HG03280 (cell line): ENCODE measurements around the gene VWDE.
"Not testable (repeated sequence)": the region's sequence is repeated elsewhere in the genome, so short reads cannot be mapped to it uniquely, and the experiment has no call there.

Source experiments
- ATAC-seq: cut with Tn5 transposase; IDR thresholded peaks from one replicate; pipeline ENCODE4 v1.9.1; 2021; ENCODE audit warnings: mild to moderate bottlenecking, moderate library complexity; ENCODE audit not compliant: unreplicated experiment

Gene VWDE

DNA sequence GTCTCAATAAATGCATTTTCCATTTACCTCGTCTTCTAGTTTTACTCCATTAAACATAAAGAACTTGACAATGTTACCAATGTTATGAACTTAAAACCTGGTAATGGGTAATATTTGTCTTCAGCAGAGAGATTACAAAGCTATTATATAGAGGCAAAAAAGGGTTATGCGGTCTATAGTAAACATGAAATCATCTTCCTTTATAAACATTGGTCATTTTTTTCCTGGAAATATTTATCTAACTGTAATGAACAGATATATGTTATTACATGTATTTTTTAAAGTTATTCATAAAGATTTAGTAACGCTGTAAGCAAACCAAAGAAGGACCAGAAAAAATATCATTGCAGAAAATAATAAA is 1.3 kb downstream of the VWDE start:
- ATAC-seq, result no peak

DNA sequence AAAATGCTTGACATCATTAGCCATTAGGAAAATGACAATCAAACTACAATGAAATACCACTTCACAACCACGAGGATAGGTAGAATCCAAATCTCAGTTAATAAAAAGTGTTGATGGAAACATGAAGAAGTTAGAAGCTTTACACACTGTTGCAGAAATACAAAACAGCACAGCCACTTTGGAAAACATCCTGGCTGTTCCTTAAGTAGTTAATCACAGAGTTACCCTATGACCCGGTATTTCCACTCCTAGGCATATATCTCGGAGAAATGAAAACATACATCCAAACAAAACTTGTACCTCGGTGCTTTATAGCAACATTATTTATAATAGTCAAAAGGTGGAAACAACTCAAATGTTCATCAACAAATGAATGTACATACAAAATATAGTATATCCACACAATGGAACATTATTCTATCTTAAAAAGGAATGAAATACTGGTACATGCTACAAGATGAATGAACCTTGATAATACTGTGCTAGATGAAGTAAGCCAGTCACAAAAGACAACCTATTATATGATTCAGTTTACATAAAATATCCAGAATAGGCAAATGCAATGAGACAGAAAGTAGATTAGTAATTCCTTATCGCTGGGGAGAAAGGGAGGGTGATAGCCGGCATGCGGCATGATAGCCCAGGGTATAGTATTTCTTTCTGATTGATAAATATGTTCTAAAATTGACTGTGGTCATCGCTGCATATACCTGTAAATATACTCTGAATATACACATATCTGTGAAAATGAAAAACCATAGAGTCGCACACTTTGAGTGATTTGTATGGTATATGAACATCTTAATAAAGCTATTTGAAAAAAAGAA is 1.9 kb downstream of the VWDE start:
- no peak for ATAC-seq

DNA sequence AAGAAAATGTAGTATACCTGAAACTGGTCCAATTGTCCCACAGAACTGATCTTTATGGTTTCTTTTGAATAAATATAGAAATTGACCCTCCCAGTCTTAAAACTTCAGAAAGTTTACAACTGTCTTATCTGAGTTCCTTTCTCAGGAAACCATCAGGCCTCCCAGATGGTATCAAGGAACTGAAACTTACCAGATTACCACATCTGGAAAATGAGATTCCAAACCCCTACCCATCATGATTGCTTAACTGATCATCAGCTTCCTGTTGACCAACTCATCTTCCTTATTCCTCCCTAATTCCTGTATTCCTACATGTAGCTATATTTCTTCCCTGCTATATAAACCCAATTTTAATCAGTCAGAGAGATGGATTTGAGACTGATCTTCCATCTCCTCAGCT is 5.5 kb downstream of the VWDE start:
- no peak for ATAC-seq

DNA sequence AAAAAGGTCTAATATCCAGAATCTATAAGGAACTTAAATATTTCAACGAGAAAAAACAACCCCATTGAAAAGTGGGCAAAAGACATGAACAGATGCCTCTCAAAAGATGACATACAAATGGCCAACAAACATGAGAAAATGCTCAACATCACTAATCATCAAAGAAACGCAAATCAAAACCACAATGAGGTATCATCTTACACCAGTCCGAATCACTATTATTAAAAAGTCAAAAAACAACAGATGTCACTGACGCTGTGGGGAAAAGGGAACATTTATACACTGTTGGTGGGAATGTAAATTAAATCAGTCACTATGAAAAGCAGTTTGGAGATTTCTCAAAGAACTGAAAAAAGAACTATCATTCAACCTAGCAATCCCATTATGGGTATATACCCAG is 6.0 kb downstream of the VWDE start:
- ATAC-seq, result no peak

DNA sequence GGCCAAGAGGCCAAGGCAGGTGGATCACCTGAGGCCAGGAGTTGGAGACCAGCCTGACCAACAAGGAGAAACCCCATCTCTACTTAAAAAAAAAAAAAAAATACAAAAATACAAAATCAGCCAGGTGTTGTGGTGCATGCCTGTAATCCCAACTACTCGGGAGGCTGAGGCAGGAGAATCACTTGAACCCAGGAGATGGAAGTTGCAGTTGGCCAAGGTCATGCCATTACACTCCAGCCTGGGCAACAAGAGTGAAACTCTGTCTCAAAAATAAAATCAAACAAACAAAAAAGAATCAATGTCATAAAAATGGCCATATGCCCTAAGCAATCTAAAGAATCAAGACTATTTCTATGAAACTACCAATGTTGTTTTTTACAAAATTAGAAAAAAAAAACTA is 7.0 kb downstream of the VWDE start:
- ATAC-seq, result not testable (repeated sequence)

DNA sequence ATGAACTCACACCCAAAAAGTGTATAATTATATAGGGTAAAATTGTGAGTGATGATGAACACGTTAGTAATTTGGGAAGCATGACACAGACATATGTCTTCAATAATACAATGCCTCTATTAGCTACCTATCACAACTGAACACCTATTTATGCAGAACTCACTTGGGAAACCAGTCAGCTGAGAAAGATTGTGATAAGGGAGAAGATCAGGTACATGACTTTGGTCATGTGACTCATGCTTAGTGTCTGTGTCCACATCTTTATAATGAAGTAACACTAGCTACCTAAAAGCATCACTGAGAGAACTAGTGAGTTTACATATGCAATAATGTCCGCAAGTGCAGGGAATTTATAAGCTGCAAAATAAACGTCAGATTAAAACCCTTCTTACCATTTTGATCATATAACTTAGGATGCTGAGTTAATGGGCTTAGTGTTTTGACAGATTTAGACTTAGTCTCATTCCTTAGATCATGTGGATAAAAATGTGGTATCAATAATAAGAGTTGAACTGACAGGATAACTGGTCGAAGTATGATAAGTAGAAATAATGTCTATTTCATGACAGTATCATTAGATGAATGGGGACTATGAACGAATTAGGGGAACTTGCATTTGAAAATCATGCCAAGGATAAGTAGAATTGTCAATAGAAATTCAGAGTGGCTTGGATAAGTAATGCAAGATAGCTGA is 11.6 kb downstream of the VWDE start:
- no peak for ATAC-seq

DNA sequence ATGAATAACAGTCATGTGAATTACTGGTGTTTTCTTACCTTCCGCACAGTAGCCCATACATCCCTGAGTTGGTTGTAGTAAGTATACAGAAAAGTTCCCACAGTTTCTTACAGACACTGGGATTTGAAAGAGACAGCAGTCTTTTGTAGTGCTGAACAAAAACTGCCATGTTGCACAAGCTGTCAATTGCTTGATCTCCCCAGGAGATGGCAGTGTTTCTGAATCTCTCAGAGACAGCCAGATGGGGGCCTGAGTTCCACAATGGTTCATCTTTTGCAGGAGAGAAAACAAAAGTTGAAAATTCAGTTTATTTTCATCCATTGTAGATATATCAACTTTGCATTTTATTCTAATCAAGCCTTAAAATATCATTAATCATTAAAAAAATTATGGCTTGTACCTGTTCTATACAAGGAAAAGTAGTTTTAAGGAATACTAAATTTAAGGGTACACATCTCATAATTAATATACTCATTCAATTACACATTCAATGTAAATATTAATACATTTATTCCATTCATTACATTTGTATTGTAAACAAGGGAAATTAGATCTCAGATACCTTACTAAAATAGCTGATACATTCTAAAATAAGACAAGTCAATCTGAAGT is 14.5 kb downstream of the VWDE start:
- peak; percentile 96 for ATAC-seq

DNA sequence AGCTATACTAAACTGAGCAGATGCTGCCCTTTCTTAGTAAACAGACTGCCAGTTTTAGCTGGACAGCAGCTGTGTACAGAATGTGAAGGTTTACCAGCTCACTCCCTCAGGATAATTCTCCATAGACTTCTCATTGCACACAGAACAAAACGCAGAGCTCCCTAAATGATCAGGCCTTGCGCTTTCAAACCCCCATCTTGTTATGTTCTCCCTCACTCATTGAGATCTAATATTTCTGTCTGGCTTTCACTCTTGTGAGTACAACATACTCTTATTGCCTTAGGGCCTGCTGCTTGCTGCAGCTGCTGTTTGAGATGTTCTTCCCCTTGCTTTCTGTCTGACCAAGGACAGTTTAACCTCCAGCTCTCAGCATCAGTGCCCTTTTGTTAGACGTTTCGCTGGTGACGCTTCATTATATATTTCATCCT is 17.3 kb downstream of the VWDE start:
- ATAC-seq, result no peak

DNA sequence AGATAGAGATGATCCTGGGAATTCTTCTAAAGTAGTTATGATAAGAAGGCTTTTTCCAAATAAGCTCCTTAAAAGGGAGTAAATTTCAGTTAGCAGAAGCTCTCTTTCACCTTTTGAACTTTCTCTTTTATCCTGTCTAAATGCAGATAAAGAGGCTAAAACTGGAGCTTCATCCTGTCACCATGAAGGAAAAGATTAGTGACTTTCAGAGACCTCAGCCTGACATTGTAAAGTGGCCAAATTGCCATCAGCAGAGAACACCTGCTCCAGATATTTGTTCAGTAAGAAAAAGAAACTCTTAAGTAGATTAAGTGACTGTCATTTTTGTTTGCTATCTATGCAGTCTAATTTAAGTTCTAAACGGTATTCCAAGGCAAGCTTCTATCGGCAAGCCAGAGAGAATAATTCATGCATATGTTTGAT is 18.3 kb downstream of the VWDE start:
- no peak for ATAC-seq

DNA sequence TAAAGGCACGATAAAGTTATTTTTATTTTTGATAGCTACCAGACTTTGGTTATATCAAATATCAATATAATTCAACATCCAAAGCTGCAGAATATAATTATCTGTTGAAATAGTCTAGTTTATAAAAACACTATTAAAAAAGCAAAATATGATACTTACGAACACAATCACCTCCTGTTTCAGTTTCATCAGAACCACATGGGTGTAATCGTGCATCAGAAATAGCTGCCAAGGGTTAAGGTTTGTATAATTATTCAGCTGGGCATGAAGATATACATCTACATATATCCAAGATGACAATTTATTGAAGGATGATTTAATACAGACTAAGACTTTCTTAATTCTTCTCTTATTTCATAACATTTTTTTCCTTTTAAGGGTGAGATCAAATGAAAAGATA is 20.3 kb downstream of the VWDE start:
- ATAC-seq, result no peak

DNA sequence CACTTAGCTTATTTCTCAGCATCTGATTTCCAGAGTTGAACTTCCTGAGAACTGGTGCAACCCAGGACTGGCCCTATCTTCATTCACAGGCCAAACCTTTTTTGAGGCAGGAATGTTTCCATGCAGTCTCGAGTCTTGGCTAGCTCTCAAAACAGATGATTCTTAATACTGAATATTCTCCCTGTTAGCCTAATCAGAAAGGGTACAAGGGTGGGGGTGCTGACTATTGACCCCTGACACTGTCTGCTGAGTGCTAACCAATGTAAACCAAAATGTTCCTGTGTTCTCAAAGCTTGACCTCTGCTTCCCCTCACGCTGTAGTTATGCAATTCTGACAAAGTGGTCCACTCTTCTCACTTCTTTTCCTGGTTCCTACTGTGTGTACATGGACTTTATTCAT is 25.3 kb downstream of the VWDE start:
- no peak for ATAC-seq

DNA sequence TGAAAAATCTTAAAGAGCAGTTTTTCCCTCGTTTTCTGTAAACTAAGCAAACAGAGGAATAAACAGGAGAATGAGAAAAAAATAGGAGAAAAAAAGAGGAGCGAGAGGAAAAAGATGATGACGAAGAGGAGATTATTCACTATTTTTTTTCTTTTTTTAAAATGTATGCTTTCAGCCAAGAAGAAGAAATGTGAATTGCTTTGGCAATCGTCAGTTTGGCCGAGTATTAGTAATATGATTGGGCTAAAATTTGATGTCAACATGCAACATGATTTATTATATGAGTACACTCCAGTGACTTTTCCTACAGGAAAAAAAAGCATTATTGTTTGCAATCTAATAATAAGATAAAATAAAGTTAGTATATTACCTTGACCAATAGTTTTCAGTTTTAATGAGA is 26.3 kb downstream of the VWDE start:
- ATAC-seq, result no peak

DNA sequence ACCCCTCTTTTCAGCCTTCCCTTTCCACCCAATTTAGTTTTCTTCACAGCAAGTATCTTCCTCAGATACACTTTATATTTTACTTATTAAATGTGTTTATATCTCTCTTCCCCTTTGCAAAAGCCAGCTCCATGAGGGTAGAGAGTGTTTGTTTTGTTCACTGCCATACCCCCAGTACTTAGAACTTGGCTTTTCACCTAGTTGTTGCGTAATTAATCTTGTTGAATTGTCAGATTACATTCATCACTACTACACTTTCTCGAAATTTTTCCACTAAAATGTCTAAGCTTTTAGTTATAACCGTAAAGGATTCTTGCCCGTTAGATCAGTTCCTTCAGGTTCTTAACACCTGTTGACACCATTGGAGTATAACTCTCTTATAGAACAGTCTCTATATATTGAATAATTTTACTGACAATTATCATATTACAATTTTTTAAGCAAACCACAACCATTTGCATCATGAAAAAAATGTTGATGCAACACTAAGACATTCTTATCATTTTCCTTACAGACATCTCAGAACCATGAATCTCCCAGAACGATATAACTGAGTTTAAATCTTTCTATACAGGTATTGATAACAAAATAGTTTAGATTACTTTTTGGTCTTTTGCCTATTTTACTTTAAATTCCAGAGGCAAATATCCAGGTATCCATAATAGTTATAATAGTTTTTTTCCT is 29.9 kb downstream of the VWDE start:
- no peak for ATAC-seq

DNA sequence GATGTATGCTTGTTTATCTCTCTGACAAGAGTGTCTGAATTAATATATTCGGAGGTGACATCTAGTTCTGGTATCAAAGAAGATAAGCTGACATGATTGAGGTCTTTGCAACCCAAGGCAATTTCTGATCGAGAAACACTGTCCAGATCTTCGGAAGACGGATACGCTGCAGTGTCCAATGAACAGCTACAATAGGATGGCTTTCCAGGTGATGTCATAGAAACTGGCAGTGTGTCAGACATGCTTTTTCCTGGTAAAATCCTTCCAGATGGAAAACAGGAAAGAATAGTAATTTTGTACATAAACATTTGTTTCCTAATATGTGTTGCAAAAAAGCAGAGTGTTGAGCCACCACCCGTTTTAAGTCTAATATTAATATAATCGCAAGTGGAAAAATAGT is 33.4 kb downstream of the VWDE start:
- no peak for ATAC-seq

DNA sequence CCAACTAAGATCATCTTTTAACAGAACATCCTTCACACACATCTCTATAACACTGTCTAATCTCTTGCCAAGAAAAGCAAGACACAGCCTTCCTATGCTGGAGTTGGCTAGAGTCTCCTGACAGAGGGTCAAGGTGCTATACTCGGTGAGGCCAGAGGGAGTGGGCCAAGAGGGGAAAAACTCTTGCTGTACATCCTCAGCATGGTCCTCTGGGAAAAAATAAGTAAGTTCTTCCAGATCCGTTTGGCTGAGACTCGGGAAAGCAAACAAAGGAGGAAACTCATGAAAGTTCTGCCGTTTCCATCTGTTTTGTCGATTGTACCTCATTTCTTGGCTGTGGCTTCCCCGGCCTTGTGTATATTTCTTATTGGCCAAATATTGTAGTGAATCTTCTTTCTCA is 33.9 kb downstream of the VWDE start:
- ATAC-seq, result no peak

DNA sequence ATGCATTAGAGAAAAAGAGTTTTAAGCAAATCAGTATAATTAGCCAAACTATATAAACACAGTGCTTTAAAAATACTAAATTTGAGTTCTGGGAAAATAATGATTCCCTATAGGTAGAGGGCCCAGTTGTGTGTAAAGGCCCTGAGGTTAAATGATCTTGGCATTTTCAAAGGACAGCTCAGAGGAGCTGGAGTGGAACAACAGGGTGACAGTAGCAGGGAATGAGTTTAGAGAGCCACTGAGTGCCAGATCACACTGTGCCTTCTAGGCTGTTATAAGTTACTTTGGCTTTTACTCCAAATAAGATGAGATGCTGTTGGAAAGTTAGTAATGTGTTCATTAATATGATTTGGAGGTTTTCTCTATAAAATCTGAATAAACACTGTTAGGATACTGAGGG is 34.6 kb downstream of the VWDE start:
- ATAC-seq, result no peak

DNA sequence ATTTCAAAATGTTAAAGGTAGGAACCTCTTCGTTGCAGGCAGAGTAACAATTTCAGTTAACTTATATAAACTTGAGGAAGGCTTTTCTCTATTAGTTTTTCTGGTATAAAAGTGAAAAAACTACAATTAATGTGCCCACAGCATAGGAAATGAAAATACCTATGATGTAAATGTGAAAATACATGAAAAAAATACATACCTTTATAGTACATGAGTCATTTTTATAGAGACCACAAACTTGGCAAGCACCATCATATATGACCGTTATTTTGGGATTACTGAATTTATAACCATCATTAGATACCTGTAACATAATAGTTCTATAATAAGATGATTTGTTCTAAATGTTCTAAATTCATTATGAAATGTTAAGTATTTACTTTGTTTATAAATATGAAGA is 42.7 kb downstream of the VWDE start:
- no peak for ATAC-seq

DNA sequence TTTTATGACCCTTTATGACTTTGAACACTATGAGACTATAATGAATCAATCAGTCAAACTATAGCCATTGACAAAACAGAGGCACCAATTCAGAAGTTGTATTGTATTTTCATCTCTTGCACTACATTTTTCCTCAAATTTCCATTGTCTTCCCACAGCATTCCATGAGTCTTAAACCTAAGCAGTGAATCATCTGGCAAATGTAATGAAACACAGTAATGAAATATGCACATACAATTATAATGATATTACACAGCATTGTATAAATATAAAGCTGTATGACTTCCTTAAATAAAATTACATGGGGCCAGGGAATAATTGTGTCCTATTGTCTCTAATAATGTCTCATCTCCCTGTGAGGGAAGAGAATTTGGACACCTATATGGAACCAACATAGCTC is 45.0 kb downstream of the VWDE start:
- no peak for ATAC-seq

DNA sequence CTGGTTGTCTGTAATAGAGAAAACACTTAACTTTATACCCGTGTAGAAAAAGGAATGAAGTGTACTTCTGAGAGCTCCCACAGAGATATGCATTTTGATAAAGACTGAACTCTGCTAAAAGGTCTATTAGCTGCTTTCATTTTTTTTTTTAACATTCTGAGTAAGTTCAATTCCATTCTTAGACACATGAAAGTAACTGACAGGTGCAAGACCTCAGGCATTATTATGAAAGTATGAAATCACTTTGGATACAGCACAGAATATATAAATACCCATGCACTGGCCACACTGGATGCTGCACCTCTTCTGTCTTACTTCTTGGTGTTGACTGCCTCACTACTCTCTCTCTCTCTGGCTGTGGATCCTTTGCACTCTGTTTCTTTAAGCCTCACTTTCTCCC is 46.2 kb downstream of the VWDE start:
- ATAC-seq, result peak; percentile 91

DNA sequence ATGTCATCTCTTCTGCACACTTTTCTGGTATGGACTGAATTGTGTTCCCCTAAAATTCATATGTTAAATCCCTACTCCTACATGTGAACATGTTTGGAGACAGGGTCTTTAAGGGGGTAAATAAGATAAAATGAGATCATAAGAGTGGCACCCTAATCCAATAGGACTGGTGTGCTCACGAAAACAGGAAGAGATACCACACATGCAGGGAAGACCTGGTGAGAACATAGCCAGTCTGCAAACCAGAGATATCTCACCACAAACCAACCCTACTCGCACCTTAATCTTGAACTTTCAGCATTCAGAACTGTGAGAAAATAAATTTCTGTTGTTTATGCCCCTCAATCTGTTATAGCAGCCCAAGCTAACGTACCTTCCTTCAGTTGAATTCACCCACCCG is 51.8 kb downstream of the VWDE start:
- no peak for ATAC-seq

DNA sequence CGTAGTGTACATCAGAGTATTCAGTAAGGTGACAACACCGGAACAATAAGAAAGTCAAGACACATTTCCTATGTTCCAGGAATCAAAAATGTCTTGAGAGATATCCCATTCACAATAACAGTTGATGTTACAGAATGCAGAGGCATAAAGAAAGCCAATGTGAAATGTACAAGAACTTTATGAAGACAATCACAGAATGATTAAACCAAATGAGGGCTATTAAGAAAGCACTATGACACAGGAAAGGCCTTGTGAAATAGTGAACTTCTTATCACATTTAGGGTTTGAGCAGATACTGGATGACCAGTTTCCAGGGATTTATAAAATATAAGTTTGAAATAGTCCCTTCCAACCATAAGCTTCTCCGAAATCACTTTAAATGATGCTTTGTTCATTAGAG is 52.7 kb downstream of the VWDE start:
- no peak for ATAC-seq

DNA sequence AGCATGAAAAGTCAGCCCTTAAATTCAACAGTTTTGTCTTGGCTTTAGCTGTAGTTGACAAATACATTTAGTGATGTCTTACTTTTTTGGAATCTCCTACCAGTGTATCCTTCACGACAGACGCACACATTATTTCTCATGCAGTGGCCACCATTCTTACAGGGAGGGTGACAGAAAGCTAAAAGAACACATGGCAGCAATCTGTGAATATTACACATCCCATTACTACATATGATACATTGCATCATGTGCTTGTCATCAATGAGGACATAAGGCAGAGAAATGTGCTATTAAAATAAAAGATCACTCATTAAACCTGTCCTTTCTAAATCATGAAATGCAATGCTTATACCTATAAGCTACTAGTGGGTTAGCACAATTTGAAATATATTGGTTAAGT is 66.6 kb downstream of the VWDE start:
- no peak for ATAC-seq
